Tibial nerve (tissue), 4 donors: ENCODE measurements around the gene NLRP13.

ENCODE experiments used
- CTCF ChIP-seq, 5 experiments: fragments of 200-600 bp in 3 of 5; fragments of 450-650 bp in 2 of 5; sonication (generic) in 3 of 5; IDR thresholded peaks; one replicate each; pipeline ENCODE4 v1.5.1; 2016 to 2019; ENCODE audit warnings: antibody characterized with exemption in 5 of 5, mild to moderate bottlenecking in 3 of 5, moderate library complexity in 2 of 5
- EP300 ChIP-seq, 2 donors: sonication (generic); formaldehyde crosslinking; IDR thresholded peaks; one replicate each; pipeline ENCODE4 v1.6.1; 2017; ENCODE audit warnings: antibody characterized with exemption in 2 of 2, mild to moderate bottlenecking in 1 of 2
- POLR2A ChIP-seq, 2 donors: fragments of 450-650 bp; IDR thresholded peaks; one replicate each; pipeline ENCODE4 v1.6.1; 2017; ENCODE audit warnings: antibody characterized with exemption in 2 of 2, mild to moderate bottlenecking in 2 of 2, moderate library complexity in 2 of 2

- no peak for TF ChIP-seq CTCF (IDR thresholded peaks at IDR 0.05)
- no peak for TF ChIP-seq EP300 (IDR thresholded peaks at IDR 0.05)
- no peak for TF ChIP-seq POLR2A (IDR thresholded peaks at IDR 0.05)
These were observed 61.4 kb downstream of the NLRP13 start for GRCh38 chr19:55870736-55871135.
